Lung (tissue), 12 donors: ENCODE measurements around the gene NOS1. TPM values are rescaled to one million over a fixed set of nuclear protein-coding genes. Genes with fewer than 3 reads are reported as not detected.
"Not testable (repeated sequence)": the region's sequence is repeated elsewhere in the genome, so short reads cannot be mapped to it uniquely, and the experiment has no call there.

Experiments used
- ATAC-seq: fragments of 200-7000 bp; cut with Tn5 transposase; one replicate; pipeline ENCODE4 v1.9.1; 2020; ENCODE audit warnings: moderate number of reproducible peaks; ENCODE audit not compliant: insufficient read depth, low FRiP score
- DNase-seq, 3 donors: peaks; one replicate each; pipeline ENCODE4 v3.0.0-alpha.2; 2013 to 2017
- H3K27ac ChIP-seq, 2 donors: one replicate each; pipeline ENCODE4 v1.5.1; 2013; ENCODE audit warnings: mild to moderate bottlenecking in 2 of 2, moderate library complexity in 2 of 2, control low read depth in 1 of 2, inconsistent platforms in 1 of 2, low read depth in 1 of 2, low read length in 1 of 2
- H3K27me3 ChIP-seq, 3 donors: one replicate each; pipeline ENCODE4 v1.5.1; 2013; ENCODE audit warnings: low read length in 2 of 3; ENCODE audit not compliant: control insufficient read depth in 3 of 3, insufficient read depth in 3 of 3
- H3K36me3 ChIP-seq, 4 donors: one replicate each; pipeline ENCODE4 v1.5.1; 2013; ENCODE audit warnings: low read length in 4 of 4, mild to moderate bottlenecking in 1 of 4, moderate library complexity in 1 of 4; ENCODE audit not compliant: control insufficient read depth in 4 of 4, insufficient read depth in 4 of 4
- H3K4me1 ChIP-seq, 5 donors: one replicate each; pipeline ENCODE4 v1.5.1; 2013; ENCODE audit warnings: low read length in 5 of 5, mild to moderate bottlenecking in 2 of 5, moderate library complexity in 1 of 5; ENCODE audit not compliant: control insufficient read depth in 5 of 5, insufficient read depth in 5 of 5
- H3K4me3 ChIP-seq: one replicate; pipeline ENCODE4 v1.5.1; 2013; ENCODE audit warnings: mild to moderate bottlenecking, control low read depth, moderate library complexity
- H3K9ac ChIP-seq, 2 donors: one replicate each; pipeline ENCODE4 v1.5.1; 2013; ENCODE audit warnings: low read length in 2 of 2, control low read depth in 1 of 2; ENCODE audit not compliant: insufficient read depth in 1 of 2
- H3K9me3 ChIP-seq, 4 donors: one replicate each; pipeline ENCODE4 v1.5.1; 2013; ENCODE audit warnings: low read length in 3 of 4, mild to moderate bottlenecking in 1 of 4, moderate library complexity in 1 of 4; ENCODE audit not compliant: control insufficient read depth in 4 of 4, insufficient read depth in 3 of 4
- WGBS, 2 donors: extraction: QIAGEN DNeasy Blood & Tissue Kit; methylation state at CpG; one replicate each; pipeline ENCODE4 v1.1.7; 2013; 5-methylcytosine and 5-hydroxymethylcytosine counted together
- polyA plus RNA-seq, 2 donors: library from polyadenylated mRNA; stranded (reverse); fragments of 200-250 nt; gene quantifications; one replicate each; pipeline ENCODE4 v1.2.1, GENCODE V29; 2013
- total RNA-seq, 2 donors: library from RNA; depleted of rRNA in 1 of 2; stranded (reverse); fragments of >200 nt in 1 of 2; gene quantifications; one replicate each; pipeline ENCODE4 v1.2.1, GENCODE V29; 2014 to 2021
- TF ChIP-seq, protein P1 (sequence below): IDR thresholded peaks from 2 replicates; pipeline ENCODE4 v1.5.1; 2012; ENCODE audit warnings: mild to moderate bottlenecking; ENCODE audit errors: control extremely low read depth, extremely low read depth
- donor health status: control.
- donor health status: control.
- donor health status: Bipolar disorder and iron deficiency.
- donor health status: healthy.
- donor health status: DM: yes; HTN: yes; CAD: no.

NOS1 gene
- total and polyA plus RNA-seq, 4 donors = 0.25 to 2.4 (median 0.74) TPM

DNA sequence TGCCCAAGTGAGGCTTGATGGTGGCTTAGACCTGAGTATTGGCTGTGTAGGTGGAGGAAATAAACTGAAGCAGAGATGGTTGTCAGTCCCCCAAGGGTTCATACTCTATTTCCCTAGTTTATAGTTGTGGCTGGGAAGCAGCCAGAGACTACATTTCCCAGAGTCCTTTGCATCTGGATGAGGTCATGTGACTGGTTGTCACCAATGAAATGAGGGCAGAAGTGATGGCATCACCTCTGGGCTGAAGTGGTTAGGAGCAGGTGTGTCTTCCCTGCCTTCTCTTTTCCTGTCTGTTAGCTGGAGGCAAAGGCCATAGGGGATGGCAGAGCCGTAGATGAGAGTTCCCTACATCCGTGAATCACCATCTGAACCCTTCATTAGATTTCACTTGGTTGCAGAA lies 16.3 kb upstream of the NOS1 start:
- no peaks in the 10 kb centered on the region for H3K36me3 ChIP-seq
- ATAC-seq = no peak
- H3K9me3 ChIP-seq = peaks cover 0 to 4% (median under 1%) of the 10 kb centered on the region in 4 donors
- H3K27ac ChIP-seq = no peak overlapping the region
- no peak overlapping the region for H3K9ac ChIP-seq
- DNase-seq = no peak
- 91 to 92% methylated on average over 2 of the region's 2 CpGs for WGBS, 2 donors
- no peaks in the 10 kb centered on the region for H3K4me1 ChIP-seq
- H3K4me3 ChIP-seq = no peak overlapping the region
- no peaks in the 10 kb centered on the region for H3K27me3 ChIP-seq
- TF ChIP-seq, protein P1, sequence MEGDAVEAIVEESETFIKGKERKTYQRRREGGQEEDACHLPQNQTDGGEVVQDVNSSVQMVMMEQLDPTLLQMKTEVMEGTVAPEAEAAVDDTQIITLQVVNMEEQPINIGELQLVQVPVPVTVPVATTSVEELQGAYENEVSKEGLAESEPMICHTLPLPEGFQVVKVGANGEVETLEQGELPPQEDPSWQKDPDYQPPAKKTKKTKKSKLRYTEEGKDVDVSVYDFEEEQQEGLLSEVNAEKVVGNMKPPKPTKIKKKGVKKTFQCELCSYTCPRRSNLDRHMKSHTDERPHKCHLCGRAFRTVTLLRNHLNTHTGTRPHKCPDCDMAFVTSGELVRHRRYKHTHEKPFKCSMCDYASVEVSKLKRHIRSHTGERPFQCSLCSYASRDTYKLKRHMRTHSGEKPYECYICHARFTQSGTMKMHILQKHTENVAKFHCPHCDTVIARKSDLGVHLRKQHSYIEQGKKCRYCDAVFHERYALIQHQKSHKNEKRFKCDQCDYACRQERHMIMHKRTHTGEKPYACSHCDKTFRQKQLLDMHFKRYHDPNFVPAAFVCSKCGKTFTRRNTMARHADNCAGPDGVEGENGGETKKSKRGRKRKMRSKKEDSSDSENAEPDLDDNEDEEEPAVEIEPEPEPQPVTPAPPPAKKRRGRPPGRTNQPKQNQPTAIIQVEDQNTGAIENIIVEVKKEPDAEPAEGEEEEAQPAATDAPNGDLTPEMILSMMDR = no peak

DNA sequence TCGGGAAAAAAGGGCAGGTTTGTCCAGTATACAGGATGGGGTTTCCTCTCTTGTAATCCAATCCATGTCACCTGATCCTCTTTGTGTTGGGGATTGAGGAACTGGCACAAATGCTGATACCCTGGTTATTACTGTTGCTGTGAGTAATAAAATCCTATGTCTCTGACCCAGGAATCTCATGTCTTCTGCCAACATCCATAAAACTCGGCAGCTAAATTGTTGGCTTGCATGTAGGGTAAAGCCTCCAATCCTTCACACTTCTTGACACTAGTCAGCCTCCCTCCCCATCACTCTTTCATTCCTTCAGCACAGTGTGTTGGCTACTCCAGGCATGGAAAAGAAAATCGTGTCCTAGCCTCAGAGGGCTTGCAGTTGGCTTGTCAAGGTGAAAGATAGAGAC lies 9.2 kb upstream of the NOS1 start:
- TF ChIP-seq, protein P1 = no peak
- no peak overlapping the region for H3K4me3 ChIP-seq
- H3K27ac ChIP-seq = no peak overlapping the region
- peaks cover 0 to 10% (median 0%) of the 10 kb centered on the region in 4 donors for H3K9me3 ChIP-seq
- ATAC-seq = no peak
- no peaks in the 10 kb centered on the region for H3K4me1 ChIP-seq
- WGBS, 2 donors = 58 to 78% methylated on average over 3 of the region's 3 CpGs
- no peaks in the 10 kb centered on the region for H3K36me3 ChIP-seq
- no peak overlapping the region for H3K9ac ChIP-seq
- peaks cover 0 to 7% (median 5%) of the 10 kb centered on the region in 3 donors for H3K27me3 ChIP-seq
- no peak for DNase-seq

DNA sequence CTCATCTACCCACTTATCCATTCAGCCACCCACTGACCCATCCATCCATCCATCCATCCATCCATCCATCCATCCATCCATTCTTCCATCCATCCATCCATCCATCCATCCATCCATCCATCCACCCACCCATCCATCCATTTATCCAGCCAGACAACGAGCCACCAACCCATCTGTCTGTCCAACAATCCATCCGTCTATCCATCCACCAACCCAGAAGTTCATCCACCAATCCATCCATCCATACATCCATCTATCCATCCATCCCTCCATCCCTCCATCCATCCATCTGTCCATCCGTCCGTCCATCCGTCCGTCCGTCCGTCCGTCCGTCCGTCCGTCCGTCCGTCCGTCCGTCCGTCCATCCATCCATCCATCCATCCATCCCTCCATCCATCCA lies 8.6 kb upstream of the NOS1 start:
- 66 to 89% methylated on average over 17 of the region's 17 CpGs for WGBS, 2 donors
- DNase-seq, H3K36me3 ChIP-seq, H3K9me3 ChIP-seq, H3K4me3 ChIP-seq, ATAC-seq, H3K27ac ChIP-seq, H3K9ac ChIP-seq, H3K4me1 ChIP-seq: not testable (repeated sequence)
- H3K27me3 ChIP-seq = peaks cover 0 to 10% (median 8%) of the 10 kb centered on the region in 3 donors

- Histone ChIP-seq H3K36me3 (no peaks in the 10 kb centered on the region), H3K4me3 (no peak overlapping the region), H3K9me3 (peaks cover 0 to 8% (median 0%) of the 10 kb centered on the region in 4 donors), H3K27ac (no peak overlapping the region), H3K27me3 (peaks cover 0 to 37% (median 35%) of the 10 kb centered on the region in 3 donors), H3K4me1 (no peaks in the 10 kb centered on the region), H3K9ac (no peak overlapping the region)
- DNase-seq = peak; percentile 74 to 83 (median 78)
- ATAC-seq = no peak
- TF ChIP-seq, protein P1 = peak; percentile 77
- WGBS, 2 donors = 16 to 17% methylated on average over 12 of the region's 12 CpGs
Measured at GRCh38 chr12:117367006-117367638, 5.7 kb upstream of the NOS1 start.
